GM18505 (cell line): ENCODE measurements around the gene PELO.

Experiments
- ATAC-seq: cut with Tn5 transposase; IDR thresholded peaks from one replicate; pipeline ENCODE4 v1.9.1; 2021; ENCODE audit not compliant: unreplicated experiment
- POLR2A ChIP-seq: IDR thresholded peaks from 4 replicates; pipeline ENCODE4 v1.6.1; 2011; ENCODE audit warnings: borderline replicate concordance; ENCODE audit not compliant: insufficient read depth, insufficient read length; ENCODE audit errors: extremely low read depth

The PELO gene

DNA sequence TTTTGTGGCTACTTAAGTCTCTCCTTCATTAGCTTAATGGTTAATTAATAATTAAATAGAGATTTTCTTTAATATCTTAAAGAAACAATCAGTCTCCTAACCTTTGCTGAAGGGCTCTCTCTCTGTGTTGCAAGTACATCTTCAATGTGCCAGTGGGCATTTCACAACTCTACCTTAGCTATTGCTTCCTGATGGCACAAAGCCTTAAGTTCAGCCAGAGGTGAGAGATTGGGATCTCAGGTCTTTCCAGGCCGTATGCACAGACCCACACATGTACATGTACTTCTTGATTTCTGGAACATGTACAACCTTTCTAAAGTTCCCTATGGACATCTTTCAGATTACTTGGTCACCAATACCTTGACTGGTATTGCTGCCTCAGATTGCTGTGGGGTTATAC lies 8.9 kb upstream of the PELO start:
- no peak for TF ChIP-seq POLR2A
- ATAC-seq = no peak

DNA sequence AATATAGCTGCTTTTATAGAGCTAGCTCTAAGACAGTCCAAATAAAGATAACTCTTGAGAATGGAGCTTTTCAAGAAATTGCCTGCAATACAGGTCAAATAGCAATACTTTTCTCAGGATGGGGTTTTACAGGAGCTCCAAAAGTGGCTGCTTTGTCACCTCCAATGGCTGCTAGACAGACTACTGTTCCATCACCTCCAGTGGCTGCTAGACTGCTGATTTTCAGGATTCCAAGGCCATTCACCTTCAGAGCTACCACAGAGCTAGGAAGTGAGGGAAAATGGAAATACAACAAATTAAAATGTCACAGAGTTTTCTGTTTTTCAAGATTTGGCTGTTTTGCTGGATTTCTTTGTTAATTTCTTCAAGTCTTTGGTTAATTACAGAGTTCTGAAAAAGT lies 8.5 kb upstream of the PELO start:
- TF ChIP-seq POLR2A = no peak
- no peak for ATAC-seq

DNA sequence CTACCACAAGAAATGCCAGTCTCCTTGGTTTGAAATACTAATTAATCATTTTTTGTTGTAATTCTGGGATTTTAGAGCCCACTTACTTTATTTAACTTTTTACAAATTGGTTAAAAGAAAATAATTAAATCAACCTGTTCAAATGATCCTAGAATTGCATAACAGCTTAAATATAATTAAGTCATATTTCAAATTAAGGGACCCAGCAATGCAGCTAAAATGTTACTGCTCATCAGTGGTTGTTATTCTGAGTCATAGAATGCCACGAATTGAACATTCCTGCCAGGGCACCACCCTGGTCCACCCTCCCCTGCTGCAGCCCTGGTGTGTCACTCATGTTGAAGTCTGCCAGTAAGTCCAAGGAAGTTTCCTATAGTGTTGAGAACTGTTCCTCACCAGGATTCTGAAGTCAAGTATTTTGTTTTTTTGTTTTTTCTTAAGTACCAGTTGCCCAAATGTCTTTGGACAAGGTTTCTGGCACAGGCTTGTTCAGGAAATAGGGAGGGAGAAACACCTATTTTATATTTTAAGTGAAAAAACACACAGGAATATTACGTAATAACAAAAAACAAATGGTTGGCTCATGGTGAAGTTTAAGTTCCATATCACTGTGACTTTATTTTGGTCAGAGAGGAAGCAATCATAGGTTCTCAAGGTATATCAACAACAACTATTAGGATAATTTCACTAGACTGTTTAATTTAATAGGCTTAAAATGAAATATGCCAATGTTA lies 4.3 kb upstream of the PELO start:
- ATAC-seq = no peak
- no peak for TF ChIP-seq POLR2A

DNA sequence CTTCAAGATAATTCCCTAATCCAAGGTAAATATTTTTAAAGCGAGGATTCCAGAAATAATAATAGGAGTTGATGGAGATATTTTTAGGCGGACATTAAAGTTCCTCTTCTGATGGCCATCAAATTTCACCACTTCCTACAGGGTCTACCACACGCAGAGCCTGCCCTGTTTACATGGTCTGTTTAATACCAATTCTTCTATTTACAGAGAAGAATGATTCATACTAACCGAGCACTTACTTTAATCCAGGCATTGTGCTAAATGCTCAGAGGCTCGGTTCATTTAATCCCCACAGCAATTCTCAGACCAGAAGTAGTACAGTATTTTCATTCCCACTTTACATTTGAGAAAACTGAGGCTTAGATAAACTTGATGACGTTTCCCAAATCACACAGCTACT lies 3.0 kb upstream of the PELO start:
- no peak for ATAC-seq
- no peak for TF ChIP-seq POLR2A

DNA sequence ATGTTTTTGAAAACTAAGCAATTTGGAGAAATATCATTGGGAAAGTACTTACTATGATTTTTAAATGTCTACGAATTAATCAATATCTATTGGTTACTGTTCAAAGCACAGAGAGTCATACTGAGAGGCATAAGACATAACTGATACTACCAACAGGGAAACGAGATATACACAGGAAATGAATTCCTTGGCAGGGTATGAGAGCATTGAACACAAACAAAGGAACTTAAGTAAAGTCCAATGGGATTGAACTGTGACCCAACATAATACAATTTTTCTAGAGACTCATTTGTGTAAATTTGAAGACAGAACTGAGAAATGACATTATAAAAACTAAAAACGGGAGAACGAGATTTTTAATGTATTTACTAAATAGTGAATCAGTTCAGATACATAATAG lies 1.3 kb upstream of the PELO start:
- no peak for ATAC-seq
- TF ChIP-seq POLR2A = no peak

DNA sequence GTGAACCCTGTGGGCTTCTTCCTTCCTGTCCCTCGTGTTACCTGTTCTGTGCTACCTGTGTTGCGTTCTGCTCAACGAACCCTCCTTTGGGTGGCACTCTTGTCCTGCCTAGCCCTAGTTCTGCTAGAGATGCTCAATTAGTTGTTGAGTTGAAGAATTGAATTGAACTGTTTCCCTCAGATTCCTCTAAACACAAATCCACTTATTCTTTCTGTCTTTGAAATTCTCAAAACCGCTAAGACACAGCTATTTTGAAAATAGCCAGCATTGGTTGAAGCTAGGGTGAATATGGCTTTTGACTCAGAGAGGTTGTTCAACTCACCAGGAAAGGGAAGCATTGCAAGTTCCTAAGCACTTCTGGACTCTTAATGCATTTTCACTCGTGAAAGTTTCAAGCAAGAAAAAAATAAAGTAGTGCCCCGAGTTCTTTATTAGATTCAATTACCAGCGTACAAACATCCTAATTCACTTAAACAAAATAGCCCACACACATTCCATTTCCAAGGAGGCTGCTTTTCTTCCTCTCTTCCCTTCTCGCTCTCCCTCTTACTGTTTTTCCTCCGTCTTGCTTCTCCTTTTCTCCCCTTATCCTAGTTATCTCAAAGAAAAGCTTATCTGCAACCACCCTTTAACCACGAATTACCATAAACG lies 642 bp upstream of the PELO start:
- ATAC-seq = no peak
- no peak for TF ChIP-seq POLR2A

DNA sequence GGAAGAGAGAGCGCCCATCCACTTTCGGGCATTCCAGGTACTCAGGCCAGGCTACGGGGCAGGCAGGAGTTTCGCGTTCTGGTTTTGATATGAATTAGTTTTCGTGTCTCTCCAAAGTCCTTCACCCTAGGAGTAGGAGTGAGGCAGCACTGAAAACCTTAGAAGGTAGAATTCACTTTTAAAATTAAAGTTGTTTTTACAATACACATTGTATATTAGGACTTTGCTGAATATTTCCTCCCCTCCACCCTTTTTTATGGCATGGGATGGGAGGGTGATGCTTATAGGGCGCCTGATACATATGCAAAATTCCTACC lies 747 bp downstream of the PELO start:
- no peak for TF ChIP-seq POLR2A
- ATAC-seq = no peak

DNA sequence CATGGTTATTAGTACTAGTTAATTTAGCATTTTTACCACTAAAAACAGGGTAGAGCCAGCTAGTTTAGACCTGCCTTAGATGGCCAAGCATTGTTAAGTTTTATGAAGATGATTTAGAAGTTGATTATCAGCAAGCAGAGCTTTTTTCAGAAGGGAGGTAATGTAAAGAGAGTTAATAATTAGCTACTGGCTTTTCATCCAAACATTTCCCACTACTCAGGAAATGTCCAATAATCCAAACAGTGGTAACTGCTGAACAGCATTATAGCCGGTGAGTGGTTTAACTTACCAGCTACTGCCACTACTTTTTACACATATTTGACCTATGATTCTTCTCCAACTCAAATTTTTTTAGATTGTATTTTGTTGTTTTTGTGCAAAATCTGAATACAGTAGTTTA lies 1.7 kb downstream of the PELO start:
- TF ChIP-seq POLR2A = no peak

DNA sequence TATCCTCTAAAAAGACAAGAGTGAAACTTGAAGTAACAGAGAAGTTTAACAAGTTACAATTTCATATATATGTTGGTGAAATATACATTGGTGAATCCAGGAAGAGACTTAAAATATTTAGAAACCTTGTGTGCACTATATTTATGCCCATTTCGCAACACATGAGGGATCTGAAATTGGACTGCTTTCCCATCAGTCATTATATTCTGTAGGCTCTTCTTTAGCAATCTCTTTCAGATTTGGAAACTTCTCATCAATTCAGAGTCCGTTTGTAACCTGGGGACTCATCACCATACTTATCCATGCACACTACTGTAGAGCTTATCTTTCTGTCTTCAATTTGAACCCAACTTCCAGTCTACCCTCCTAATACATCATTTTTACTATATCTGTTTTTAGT lies 2.1 kb downstream of the PELO start:
- ATAC-seq = no peak
- no peak for TF ChIP-seq POLR2A

More for the DNA sequence above, 1.7 kb downstream of the PELO start:
- ATAC-seq = no peak

DNA sequence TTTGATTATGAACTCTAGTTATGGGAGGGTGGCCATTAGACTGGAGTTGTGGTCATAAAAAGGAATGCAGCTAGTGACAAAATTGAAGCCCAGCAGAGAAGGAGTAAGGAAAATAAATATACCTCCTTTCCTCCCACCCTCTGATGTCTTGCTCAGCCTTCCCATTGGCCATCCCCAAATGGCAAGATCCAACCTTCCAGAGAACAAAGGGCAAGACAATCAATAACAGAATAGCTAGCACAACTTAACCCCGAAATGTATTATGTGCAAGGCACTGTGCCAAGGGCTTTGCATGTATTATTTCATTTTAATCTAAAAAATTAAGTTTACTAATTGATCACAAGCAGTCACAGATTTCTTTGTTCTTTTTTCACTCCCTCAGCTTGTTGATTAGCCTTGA lies 3.6 kb downstream of the PELO start:
- no peak for ATAC-seq

DNA sequence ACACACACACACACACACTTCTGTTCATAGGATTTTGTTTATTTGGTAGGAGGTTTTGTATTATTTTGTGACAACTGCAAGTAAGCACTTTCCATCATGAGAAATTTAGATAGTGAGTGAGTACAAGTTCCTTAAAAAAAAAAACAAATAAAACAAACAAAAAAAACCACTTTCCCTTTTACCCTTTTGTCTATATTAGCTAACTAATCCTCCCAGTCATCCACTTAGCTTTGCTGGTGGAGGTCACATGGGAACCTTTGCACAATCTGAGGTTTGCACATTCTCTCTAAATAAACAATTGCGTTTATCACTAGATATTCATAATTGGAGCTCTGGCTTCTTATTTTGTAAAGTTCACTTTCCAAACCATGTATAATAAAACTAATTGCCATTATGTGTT lies 6.8 kb downstream of the PELO start:
- no peak for ATAC-seq

More for the DNA sequence above, 3.6 kb downstream of the PELO start:
- TF ChIP-seq POLR2A = no peak

DNA sequence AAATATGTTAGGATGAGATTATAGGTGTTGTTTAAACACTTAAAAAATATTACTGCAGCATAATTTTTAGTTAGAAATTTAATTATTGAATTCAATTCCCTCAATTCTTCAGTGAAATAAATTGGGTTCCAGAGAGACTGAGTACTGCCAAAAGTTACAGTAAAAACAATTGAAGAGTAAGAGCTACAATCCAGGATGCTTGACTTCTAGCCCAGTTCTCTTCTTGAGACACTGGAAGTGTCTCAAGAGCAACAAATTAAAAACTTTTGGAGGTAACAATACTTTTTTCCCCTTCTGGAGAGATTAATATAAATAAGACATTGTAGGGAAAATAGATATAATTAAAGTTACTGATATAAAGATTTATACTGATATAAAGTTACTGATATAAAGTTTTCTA lies 8.3 kb downstream of the PELO start:
- no peak for ATAC-seq
- no peak for TF ChIP-seq POLR2A

More for the DNA sequence above, 6.8 kb downstream of the PELO start:
- no peak for TF ChIP-seq POLR2A

DNA sequence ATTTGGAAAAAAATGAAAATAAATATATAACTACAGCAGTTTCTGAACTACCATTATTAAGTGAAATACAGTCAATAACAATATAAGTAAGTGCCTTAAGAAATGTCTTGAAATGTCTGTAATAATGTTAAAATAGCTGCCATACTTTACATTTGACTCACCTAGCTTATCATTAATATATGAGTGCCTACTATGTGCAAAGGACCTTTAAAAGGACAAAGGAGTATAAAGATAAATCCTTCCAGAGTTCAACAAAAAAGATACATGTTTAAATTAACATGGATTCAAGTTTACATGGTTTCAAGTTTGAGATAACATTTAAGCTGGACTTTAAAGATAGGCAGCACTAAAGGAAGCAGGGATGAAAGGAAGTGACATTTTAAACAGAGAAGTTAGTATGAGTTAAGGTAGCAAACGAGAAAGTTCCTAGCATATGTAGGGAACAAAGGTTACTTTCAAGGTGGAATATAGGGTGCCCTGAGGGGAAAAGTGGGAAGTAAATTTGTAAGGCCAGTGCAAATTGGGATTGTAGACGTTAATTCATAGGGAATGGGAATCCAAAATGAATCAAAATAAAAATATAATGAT lies 8.9 kb downstream of the PELO start:
- no peak for ATAC-seq
- TF ChIP-seq POLR2A = no peak

DNA sequence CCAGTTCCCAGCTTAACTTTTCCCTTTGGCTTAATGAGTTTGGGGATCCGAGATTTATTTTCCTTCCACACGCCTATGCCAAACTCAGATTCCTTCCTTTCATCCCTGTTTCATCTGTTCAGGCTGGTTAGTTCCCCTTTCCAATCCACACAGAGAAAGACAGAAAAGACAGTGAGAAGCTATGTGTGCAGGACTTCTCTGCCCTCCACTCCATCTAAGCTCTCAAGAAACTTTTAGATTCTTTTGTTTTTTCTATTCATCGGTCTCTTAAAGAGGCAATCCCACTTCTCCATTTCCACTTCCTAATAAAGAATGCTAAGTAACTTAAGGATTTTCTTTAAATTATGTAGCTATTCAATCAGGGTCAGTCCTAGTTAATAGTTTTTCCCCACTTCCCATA lies 11.2 kb downstream of the PELO start:
- ATAC-seq = no peak
- no peak for TF ChIP-seq POLR2A
